22Rv1 (cell line): ENCODE results near the gene AMZ1.

ENCODE experiments used
- CTCF ChIP-seq: fragments of 450-650 bp; IDR thresholded peaks from 2 replicates; pipeline ENCODE4 v1.5.1; 2017; ENCODE audit warnings: mild to moderate bottlenecking
- ZFX ChIP-seq: fragments of 450-650 bp; IDR thresholded peaks from 2 replicates; pipeline ENCODE4 v1.6.1; 2017; ENCODE audit warnings: antibody characterized with exemption, borderline replicate concordance

GRCh38 chr7:2668401-2668800 is 19.6 kb upstream of the AMZ1 start:
- TF ChIP-seq CTCF: no peak
- TF ChIP-seq ZFX: no peak
